ENCODE measurements around the gene FAIM2.

The FAIM2 gene

GRCh38 chr12:49903700-49904423 lies at the start of gene FAIM2:
Gene FAIM2, minus strand, starts transcription at chr12:49903900. Its CDS starts 108 bp downstream, at chr12:49903792.
- in situ Hi-C loops (cut with MboI; ENCODE audit: low sequenced_read_pairs, unreplicated experiment), result no loop called here
- TF ChIP-seq CTCF (IDR thresholded peaks at IDR 0.05; ENCODE audit: borderline replicate concordance, control extremely low read depth, extremely low read depth, insufficient read depth, missing control alignments), result no peak
- DNase-seq (ENCODE audit: low spot score), result peak; percentile 55

- in situ Hi-C loops (cut with MboI; ENCODE audit: low sequenced_read_pairs, unreplicated experiment), result no loop called here
- DNase-seq (ENCODE audit: low spot score), result no peak
- TF ChIP-seq CTCF (IDR thresholded peaks at IDR 0.05; ENCODE audit: borderline replicate concordance, control extremely low read depth, extremely low read depth, insufficient read depth, missing control alignments), result no peak
These were observed 49.5 kb upstream of the FAIM2 start for GRCh38 chr12:49953151-49953550.

- in situ Hi-C loops (cut with MboI; ENCODE audit: low sequenced_read_pairs, unreplicated experiment), result no loop called here
- TF ChIP-seq CTCF (IDR thresholded peaks at IDR 0.05; ENCODE audit: borderline replicate concordance, control extremely low read depth, extremely low read depth, insufficient read depth, missing control alignments), result no peak
- DNase-seq (ENCODE audit: low spot score), result no peak
These were observed 48.8 kb upstream of the FAIM2 start for GRCh38 chr12:49952391-49953055.

- DNase-seq (ENCODE audit: low spot score), result no peak
- TF ChIP-seq CTCF (IDR thresholded peaks at IDR 0.05; ENCODE audit: borderline replicate concordance, control extremely low read depth, extremely low read depth, insufficient read depth, missing control alignments), result no peak
- in situ Hi-C loops (cut with MboI; ENCODE audit: low sequenced_read_pairs, unreplicated experiment), result no loop called here
These were observed 47.9 kb upstream of the FAIM2 start for GRCh38 chr12:49951411-49952240.

- in situ Hi-C loops (cut with MboI; ENCODE audit: low sequenced_read_pairs, unreplicated experiment), result no loop called here
- TF ChIP-seq CTCF (IDR thresholded peaks at IDR 0.05; ENCODE audit: borderline replicate concordance, control extremely low read depth, extremely low read depth, insufficient read depth, missing control alignments), result no peak
- no peak for DNase-seq (ENCODE audit: low spot score)
These were observed 46.9 kb upstream of the FAIM2 start, which contains the start of gene AQP2 for GRCh38 chr12:49950273-49951251. Gene AQP2, plus strand, starts transcription at chr12:49950737. Its CDS starts 94 bp downstream, at chr12:49950831.
